ENCODE data around the gene RNF220. TPM values are rescaled to one million over a fixed set of nuclear protein-coding genes. Genes with fewer than 3 reads are reported as not detected.

Gene RNF220
- total and polyA plus RNA-seq, 2 experiments from 2014 or later, result 77.2 to 117 TPM

DNA sequence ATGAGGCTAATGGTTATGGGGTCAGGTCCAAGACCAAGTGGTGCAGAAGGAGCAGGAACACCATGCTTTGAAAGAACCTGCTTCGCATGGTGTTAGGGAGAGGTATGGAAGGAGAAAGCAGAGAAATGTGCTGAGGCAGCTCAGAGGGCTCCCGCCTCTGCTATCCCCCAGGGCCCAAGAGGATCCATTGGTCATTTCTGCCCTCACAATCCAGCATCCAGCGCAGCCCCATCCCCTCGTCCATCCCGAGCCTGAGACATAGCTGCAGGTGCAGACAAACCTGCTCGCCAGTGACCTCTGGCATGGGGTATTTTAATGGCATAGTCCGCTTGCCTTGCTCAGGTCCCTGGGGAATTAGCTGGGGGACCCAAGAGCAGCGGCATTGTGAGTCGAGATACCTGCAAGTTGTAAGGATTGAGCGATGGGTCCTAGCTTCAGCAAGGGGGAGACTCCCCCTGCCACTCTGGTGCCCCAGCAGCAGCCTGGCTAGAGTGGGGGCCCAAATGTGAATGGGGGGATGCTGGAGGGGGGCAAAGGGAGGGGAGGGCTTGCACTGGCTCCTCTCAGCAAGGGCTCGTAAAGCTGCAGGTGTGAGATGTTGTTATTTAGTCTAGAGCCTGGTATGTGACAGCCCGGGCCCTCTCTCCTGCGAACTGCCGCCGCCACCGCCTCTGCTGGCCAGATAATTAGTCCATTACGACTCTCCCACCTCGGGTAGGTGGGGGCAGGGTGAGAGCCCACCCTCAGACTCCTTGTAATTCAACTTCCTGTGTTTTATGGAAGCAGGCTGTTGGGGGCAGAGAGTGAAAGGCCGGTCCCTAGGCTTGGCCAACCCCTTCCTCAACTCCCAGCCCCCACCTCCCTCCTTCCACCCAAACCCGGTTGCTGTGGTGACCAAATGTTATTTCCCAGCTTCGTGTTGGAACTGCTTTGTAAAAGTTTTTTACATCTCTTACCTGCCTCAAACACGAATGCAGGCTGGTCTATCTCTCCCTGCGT is 118.8 kb downstream of the RNF220 start:
- H3K36me3 ChIP-seq (replicated peaks; ENCODE audit: insufficient read depth, low read depth), result no peaks in the 10 kb centered on the region
- H3K4me1 ChIP-seq (ENCODE audit: insufficient read depth), result peaks cover 7% of the 10 kb centered on the region
- no peak for DNase-seq (ENCODE audit: low spot score)
- H3K9me3 ChIP-seq (ENCODE audit: low read depth), result no peaks in the 10 kb centered on the region
- WGBS (ENCODE audit: low lambda C conversion rate, missing lambda C conversion rate), result 37% methylated on average over 23 of the region's 23 CpGs
- no peaks in the 10 kb centered on the region for H3K9me2 ChIP-seq (replicated peaks; ENCODE audit: insufficient read depth)
- H3K79me2 ChIP-seq, result no peaks in the 10 kb centered on the region
- TF ChIP-seq EZH2 (IDR thresholded peaks at IDR 0.05; ENCODE audit: borderline replicate concordance) (no peak), EZH2phosphoT487 (IDR thresholded peaks at IDR 0.05; ENCODE audit: low read depth, severe bottlenecking, unreplicated experiment) (no peak)
- TF ChIP-seq, protein P1, sequence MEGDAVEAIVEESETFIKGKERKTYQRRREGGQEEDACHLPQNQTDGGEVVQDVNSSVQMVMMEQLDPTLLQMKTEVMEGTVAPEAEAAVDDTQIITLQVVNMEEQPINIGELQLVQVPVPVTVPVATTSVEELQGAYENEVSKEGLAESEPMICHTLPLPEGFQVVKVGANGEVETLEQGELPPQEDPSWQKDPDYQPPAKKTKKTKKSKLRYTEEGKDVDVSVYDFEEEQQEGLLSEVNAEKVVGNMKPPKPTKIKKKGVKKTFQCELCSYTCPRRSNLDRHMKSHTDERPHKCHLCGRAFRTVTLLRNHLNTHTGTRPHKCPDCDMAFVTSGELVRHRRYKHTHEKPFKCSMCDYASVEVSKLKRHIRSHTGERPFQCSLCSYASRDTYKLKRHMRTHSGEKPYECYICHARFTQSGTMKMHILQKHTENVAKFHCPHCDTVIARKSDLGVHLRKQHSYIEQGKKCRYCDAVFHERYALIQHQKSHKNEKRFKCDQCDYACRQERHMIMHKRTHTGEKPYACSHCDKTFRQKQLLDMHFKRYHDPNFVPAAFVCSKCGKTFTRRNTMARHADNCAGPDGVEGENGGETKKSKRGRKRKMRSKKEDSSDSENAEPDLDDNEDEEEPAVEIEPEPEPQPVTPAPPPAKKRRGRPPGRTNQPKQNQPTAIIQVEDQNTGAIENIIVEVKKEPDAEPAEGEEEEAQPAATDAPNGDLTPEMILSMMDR (IDR thresholded peaks at IDR 0.05; ENCODE audit: poor library complexity), result no peak
- no peak overlapping the region for H3K4me3 ChIP-seq
- H2AFZ ChIP-seq, result no peak overlapping the region
- peak overlapping the region; percentile 68 for H3K4me2 ChIP-seq
- H3K27ac ChIP-seq, result no peak overlapping the region
- no peaks in the 10 kb centered on the region for H4K20me1 ChIP-seq (ENCODE audit: insufficient read depth, poor library complexity, severe bottlenecking)
- H3K27me3 ChIP-seq, result peaks cover 35% of the 10 kb centered on the region

DNA sequence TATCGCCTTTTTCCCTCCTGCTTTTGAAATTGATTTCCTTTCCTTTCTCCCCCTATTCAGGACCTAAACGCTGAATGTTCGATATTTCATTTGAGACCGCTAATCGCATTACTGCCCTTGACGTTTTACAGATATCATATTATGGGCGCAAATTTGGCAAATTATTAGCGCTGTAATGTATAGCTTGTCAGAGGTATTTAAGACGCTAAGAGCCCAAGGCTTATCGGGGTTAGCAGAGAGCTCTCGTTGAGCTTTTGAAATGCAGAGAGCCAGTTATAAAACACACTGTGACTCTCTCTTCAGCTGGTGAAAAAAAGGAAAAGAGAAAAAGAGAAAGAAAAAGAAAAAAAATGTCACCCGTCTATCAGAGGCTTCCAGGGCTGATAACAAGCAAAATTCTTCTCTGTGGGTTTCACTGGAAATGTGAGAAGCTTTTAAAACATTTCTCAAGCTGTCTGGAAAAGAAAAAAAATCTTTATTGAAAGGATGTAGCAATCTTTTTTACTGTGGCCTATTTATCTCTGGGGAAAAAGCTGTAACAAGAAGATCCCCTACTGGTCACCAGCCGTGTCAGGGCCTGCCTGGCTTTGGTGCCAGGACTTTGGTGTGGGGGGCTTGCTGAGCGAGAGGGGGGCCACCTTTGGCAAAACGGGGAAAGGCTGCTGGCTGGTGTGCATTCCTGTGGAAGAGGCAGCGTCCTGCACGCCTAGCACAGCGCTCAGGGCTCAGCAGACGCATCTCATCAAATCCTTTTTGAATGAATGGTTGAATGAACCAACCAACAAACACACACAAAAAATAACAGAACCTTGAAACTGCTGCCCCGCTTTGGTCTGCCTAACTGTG is 119.8 kb downstream of the RNF220 start:
- H4K20me1 ChIP-seq (ENCODE audit: insufficient read depth, poor library complexity, severe bottlenecking), result no peaks in the 10 kb centered on the region
- H3K4me3 ChIP-seq, result no peak overlapping the region
- no peak overlapping the region for H2AFZ ChIP-seq
- peak overlapping the region; percentile 68 for H3K4me2 ChIP-seq
- H3K27me3 ChIP-seq, result peaks cover 35% of the 10 kb centered on the region
- H3K27ac ChIP-seq, result no peak overlapping the region
- TF ChIP-seq, protein P1 (IDR thresholded peaks at IDR 0.05; ENCODE audit: poor library complexity), result peak; percentile 4
- TF ChIP-seq EZH2 (IDR thresholded peaks at IDR 0.05; ENCODE audit: borderline replicate concordance) (no peak), EZH2phosphoT487 (IDR thresholded peaks at IDR 0.05; ENCODE audit: low read depth, severe bottlenecking, unreplicated experiment) (peak; percentile 27)
- no peaks in the 10 kb centered on the region for H3K9me3 ChIP-seq (ENCODE audit: low read depth)
- WGBS (ENCODE audit: low lambda C conversion rate, missing lambda C conversion rate), result 18% methylated on average over 20 of the region's 20 CpGs
- H3K4me1 ChIP-seq (ENCODE audit: insufficient read depth), result peaks cover 7% of the 10 kb centered on the region
- no peaks in the 10 kb centered on the region for H3K9me2 ChIP-seq (replicated peaks; ENCODE audit: insufficient read depth)
- no peak for DNase-seq (ENCODE audit: low spot score)
- H3K36me3 ChIP-seq (replicated peaks; ENCODE audit: insufficient read depth, low read depth), result no peaks in the 10 kb centered on the region
- no peaks in the 10 kb centered on the region for H3K79me2 ChIP-seq

DNA sequence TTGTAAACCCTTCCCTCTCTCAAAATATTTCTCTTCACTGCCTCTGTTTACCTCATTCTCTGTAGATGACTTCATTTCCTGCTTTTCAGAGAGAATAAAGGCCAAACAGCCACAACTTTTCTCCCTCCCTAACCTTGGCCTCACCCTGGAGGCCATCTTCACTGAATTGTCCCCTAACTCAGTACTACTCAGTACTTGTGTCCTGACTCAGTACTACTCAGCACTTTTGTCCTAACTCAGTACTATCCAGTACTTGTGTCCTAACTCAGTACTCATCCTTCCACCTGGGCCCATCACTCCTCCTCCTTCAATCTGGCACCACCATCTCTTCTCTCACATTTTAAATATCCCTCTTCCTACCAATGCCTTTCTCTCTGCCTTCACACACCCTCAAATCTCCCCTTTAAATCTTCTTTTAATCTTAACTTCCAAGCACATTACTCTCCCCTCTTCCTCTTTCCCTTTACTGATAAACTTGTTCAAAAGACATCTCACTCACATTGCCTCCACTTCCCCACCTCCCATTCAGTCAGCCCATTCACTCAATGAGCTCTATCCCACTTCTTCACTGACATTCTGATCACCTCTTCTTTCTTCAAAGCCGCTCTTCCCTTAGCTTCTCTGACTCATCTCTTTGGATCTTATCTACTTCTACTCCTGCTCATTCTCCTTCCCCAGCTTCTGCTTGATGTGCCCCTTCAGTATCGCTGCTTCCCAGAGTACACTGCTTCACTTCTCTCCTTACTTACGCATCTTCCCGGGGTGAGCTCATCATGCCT is 121.4 kb downstream of the RNF220 start:
- H3K4me2 ChIP-seq, result no peak overlapping the region
- no peak overlapping the region for H2AFZ ChIP-seq
- TF ChIP-seq, protein P1 (IDR thresholded peaks at IDR 0.05; ENCODE audit: poor library complexity), result no peak
- TF ChIP-seq EZH2phosphoT487 (IDR thresholded peaks at IDR 0.05; ENCODE audit: low read depth, severe bottlenecking, unreplicated experiment) (no peak), EZH2 (IDR thresholded peaks at IDR 0.05; ENCODE audit: borderline replicate concordance) (no peak)
- peaks cover 7% of the 10 kb centered on the region for H3K4me1 ChIP-seq (ENCODE audit: insufficient read depth)
- H3K36me3 ChIP-seq (replicated peaks; ENCODE audit: insufficient read depth, low read depth), result no peaks in the 10 kb centered on the region
- no peaks in the 10 kb centered on the region for H4K20me1 ChIP-seq (ENCODE audit: insufficient read depth, poor library complexity, severe bottlenecking)
- peaks cover 35% of the 10 kb centered on the region for H3K27me3 ChIP-seq
- H3K4me3 ChIP-seq, result no peak overlapping the region
- WGBS (ENCODE audit: low lambda C conversion rate, missing lambda C conversion rate), result 82% methylated on average over 4 of the region's 4 CpGs
- DNase-seq (ENCODE audit: low spot score), result no peak
- H3K9me2 ChIP-seq (replicated peaks; ENCODE audit: insufficient read depth), result no peaks in the 10 kb centered on the region
- H3K9me3 ChIP-seq (ENCODE audit: low read depth), result no peaks in the 10 kb centered on the region
- H3K27ac ChIP-seq, result no peak overlapping the region
- H3K79me2 ChIP-seq, result no peaks in the 10 kb centered on the region
